ENCODE results near the gene DCK. TPM values are rescaled to one million over a fixed set of nuclear protein-coding genes. Genes with fewer than 3 reads are reported as not detected.

The DCK gene
- 10 to 100 TPM; 74.2 to 77.3 TPM for total RNA-seq

- Mint-ChIP-seq H3K4me1 (ENCODE audit: low read depth) (peaks cover 38% of the 10 kb centered on the region), H3K27ac (peak within 1 kb of the TSS; percentile 88), H3K4me3 (peak within 1 kb of the TSS; percentile 96), H3K9me3 (ENCODE audit: insufficient read depth) (no peaks in the 10 kb centered on the region), H3K36me3 (ENCODE audit: low read depth) (peaks cover 41% of the 10 kb centered on the region), H3K27me3 (ENCODE audit: low read depth) (no peaks in the 10 kb centered on the region)
- CTCF ChIA-PET = interaction anchor here (0.8 to 5.7 kb wide), 9 partner anchors 9 to 341 kb away, joined by 3 to 58 read pairs (median 4); partner anchors contain the start of gene GRSF1
- POLR2A ChIA-PET = interaction anchor here (0.6 to 3.9 kb wide), 15 partner anchors 9 to 647 kb away, joined by 3 to 20 read pairs (median 4); partner anchors contain the start of gene GRSF1
- DNase-seq = peak; percentile 86
- ATAC-seq = peak; percentile 86
These were observed at the start of gene DCK for GRCh38 chr4:70993181-70994068. Gene DCK (plus strand): TSS chr4:70993649. CDS start chr4:70993836, 187 bp downstream.

DNA sequence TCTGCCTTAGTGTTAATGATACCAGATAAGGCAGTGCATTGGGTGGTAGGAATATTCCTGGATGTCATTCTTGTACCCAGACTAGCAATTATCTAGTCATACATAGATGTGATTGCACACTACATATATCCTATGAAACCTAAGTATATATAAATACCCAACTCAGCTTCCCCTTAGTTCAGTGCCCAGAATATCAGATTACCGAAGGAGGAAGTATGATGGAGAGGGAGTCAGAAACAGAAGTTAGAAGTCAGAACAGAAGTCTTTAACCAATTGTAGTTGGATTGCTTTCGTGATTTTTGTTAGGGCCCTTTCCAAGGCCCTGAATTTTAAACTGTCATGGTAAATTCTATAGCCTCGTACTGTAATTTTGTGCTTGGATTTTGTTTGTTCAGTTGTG, 48.4 kb upstream of the DCK start:
- H3K27ac Mint-ChIP-seq = no peak overlapping the region
- H3K27me3 Mint-ChIP-seq (ENCODE audit: low read depth) = no peaks in the 10 kb centered on the region
- H3K9me3 Mint-ChIP-seq (ENCODE audit: insufficient read depth) = peaks cover 7% of the 10 kb centered on the region
- peaks cover 7% of the 10 kb centered on the region for H3K36me3 Mint-ChIP-seq (ENCODE audit: low read depth)
- ATAC-seq (no peak), DNase-seq (no peak)
- ChIA-PET CTCF (interaction anchor here (0.8 to 1.3 kb wide), 3 partner anchors 19 to 65 kb away, joined by 3 to 5 read pairs (median 4); no protein-coding TSS in a partner anchor), POLR2A (no interaction called here)
- no peak overlapping the region for H3K4me3 Mint-ChIP-seq
- H3K4me1 Mint-ChIP-seq (ENCODE audit: low read depth) = peaks cover 6% of the 10 kb centered on the region

DNA sequence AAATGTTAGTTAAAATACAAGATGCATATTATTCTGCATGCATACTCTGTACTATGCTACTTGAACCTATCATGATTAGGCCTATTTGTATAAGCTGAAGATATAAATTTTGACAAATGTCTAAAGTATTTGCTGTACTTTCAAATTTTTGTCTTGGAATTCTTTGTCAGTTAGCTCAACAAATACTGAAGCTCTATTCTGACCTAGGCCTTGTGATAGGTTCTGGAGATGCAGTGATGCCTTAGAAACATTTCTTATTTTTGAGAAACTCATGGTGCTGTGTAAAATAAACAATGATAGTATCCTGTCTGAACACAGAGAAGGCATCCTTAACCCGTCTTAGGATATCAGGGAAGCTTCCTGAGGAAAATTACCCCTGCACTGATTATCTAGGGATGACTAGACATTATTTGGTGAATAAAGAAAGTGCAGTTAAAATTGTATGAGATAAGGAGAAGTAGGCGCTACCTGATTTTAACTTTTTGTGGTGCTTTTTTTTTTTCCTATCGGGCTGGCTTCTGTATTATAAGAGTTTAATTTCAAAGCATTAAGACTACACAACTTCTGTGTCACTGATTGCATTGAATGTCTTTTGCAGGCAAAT, 47.9 kb upstream of the DCK start:
- ChIA-PET POLR2A (no interaction called here), CTCF (interaction anchor here (0.8 to 1.3 kb wide), 3 partner anchors 19 to 65 kb away, joined by 3 to 5 read pairs (median 4); no protein-coding TSS in a partner anchor)
- H3K27me3 Mint-ChIP-seq (ENCODE audit: low read depth) = no peaks in the 10 kb centered on the region
- no peak overlapping the region for H3K4me3 Mint-ChIP-seq
- peaks cover 7% of the 10 kb centered on the region for H3K9me3 Mint-ChIP-seq (ENCODE audit: insufficient read depth)
- H3K4me1 Mint-ChIP-seq (ENCODE audit: low read depth) = peaks cover 6% of the 10 kb centered on the region
- no peak overlapping the region for H3K27ac Mint-ChIP-seq
- DNase-seq (no peak), ATAC-seq (no peak)
- peaks cover 7% of the 10 kb centered on the region for H3K36me3 Mint-ChIP-seq (ENCODE audit: low read depth)

GRCh38 chr4:70946939-70947338, 46.5 kb upstream of the DCK start:
- H3K36me3 Mint-ChIP-seq (ENCODE audit: low read depth) = peaks cover 4% of the 10 kb centered on the region
- no peak overlapping the region for H3K4me3 Mint-ChIP-seq
- CTCF ChIA-PET = no interaction called here
- POLR2A ChIA-PET = no interaction called here
- peaks cover 4% of the 10 kb centered on the region for H3K9me3 Mint-ChIP-seq (ENCODE audit: insufficient read depth)
- ATAC-seq (no peak), DNase-seq (no peak)
- H3K27me3 Mint-ChIP-seq (ENCODE audit: low read depth) = no peaks in the 10 kb centered on the region
- H3K27ac Mint-ChIP-seq = no peak overlapping the region
- peaks cover 3% of the 10 kb centered on the region for H3K4me1 Mint-ChIP-seq (ENCODE audit: low read depth)

DNA sequence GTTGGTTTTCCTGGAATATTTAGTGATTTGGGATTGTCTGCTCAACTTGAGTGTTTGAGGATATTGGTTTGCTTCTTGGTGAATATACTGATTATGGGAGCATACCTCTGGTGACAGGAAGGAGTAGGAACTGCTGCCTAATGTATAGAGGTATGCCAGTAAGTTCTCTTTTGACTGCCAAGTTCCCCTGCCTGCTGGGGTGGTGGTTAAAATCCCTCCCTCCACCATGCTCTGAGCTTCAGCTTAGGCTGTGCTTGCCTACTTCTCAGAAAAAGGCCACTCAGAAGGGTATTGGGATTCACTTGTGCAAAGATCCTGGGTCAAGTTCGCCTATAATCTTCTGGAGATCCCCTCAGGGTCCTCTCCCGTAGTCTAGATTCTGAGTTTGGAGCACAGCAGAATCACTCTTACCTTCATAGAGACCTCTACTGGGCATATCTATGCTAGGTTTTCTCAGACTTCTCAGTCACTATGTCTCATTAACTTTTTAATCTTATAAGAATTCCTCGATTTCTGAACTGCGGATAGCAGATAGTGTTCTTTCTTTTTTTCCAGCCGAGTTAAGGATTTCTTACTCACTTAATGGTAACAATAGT, 44.7 kb upstream of the DCK start:
- Mint-ChIP-seq H3K9me3 (ENCODE audit: insufficient read depth) (peaks cover 4% of the 10 kb centered on the region), H3K27ac (no peak overlapping the region), H3K4me3 (no peak overlapping the region), H3K4me1 (ENCODE audit: low read depth) (peaks cover 9% of the 10 kb centered on the region), H3K36me3 (ENCODE audit: low read depth) (peaks cover 4% of the 10 kb centered on the region), H3K27me3 (ENCODE audit: low read depth) (no peaks in the 10 kb centered on the region)
- DNase-seq (no peak), ATAC-seq (no peak)
- POLR2A ChIA-PET = no interaction called here
- CTCF ChIA-PET = interaction anchor here (1.1 kb wide), 1 partner anchor 112 kb away, joined by 3 read pairs; no protein-coding TSS in a partner anchor

GRCh38 chr4:70954032-70954431, 39.4 kb upstream of the DCK start:
- no peak overlapping the region for H3K27ac Mint-ChIP-seq
- H3K4me3 Mint-ChIP-seq = no peak overlapping the region
- no peaks in the 10 kb centered on the region for H3K36me3 Mint-ChIP-seq (ENCODE audit: low read depth)
- no peak for ATAC-seq
- no peaks in the 10 kb centered on the region for H3K9me3 Mint-ChIP-seq (ENCODE audit: insufficient read depth)
- CTCF ChIA-PET = no interaction called here
- DNase-seq = no peak
- H3K4me1 Mint-ChIP-seq (ENCODE audit: low read depth) = peaks cover 9% of the 10 kb centered on the region
- POLR2A ChIA-PET = interaction anchor here (1.0 kb wide), 1 partner anchor 19 kb away, joined by 3 read pairs; no protein-coding TSS in a partner anchor
- H3K27me3 Mint-ChIP-seq (ENCODE audit: low read depth) = no peaks in the 10 kb centered on the region

DNA sequence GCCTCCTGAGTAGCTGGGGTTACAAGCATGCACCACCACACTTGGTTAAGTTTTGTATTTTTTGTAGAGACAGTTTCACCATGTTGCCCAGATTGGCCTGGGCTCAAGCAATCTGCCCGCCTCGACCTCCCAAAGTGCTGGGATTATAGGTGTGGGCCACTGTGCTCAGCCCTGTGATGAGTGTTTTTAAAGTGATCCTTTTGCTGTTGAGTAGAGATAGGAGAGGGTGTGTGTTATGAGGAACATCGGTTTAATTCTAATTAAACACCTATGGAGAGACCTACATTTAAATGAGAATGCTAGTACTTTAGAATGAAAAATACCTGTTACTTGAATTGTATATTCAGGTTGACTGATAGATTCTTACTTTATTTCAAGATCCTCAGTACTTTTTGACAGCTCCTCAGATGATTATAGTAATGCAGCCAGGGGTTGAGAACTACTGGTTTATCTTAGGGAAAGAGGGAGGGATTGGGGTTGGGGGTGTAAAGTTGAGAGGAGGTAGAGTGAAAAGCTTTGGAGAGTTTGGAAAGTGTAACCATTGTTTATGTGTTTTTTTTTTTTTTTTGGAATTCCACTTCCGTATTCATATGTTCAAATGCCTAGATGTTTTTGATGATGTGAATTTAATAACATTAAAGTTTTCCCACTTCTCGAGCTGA, 36.8 kb upstream of the DCK start:
- ChIA-PET POLR2A (no interaction called here), CTCF (interaction anchor here (0.6 kb wide), 1 partner anchor 316 kb away, joined by 3 read pairs; no protein-coding TSS in a partner anchor)
- H3K4me1 Mint-ChIP-seq (ENCODE audit: low read depth) = peaks cover 9% of the 10 kb centered on the region
- DNase-seq = no peak
- H3K27ac Mint-ChIP-seq = no peak overlapping the region
- H3K27me3 Mint-ChIP-seq (ENCODE audit: low read depth) = no peaks in the 10 kb centered on the region
- H3K9me3 Mint-ChIP-seq (ENCODE audit: insufficient read depth) = no peaks in the 10 kb centered on the region
- no peak for ATAC-seq
- H3K4me3 Mint-ChIP-seq = no peak overlapping the region
- H3K36me3 Mint-ChIP-seq (ENCODE audit: low read depth) = peaks cover 4% of the 10 kb centered on the region

- H3K27me3 Mint-ChIP-seq (ENCODE audit: low read depth) = no peaks in the 10 kb centered on the region
- peaks cover 4% of the 10 kb centered on the region for H3K4me1 Mint-ChIP-seq (ENCODE audit: low read depth)
- POLR2A ChIA-PET = no interaction called here
These were observed 34.8 kb upstream of the DCK start for GRCh38 chr4:70958681-70959080.

GRCh38 chr4:70969076-70969475, 24.4 kb upstream of the DCK start:
- H3K27me3 Mint-ChIP-seq (ENCODE audit: low read depth) = no peaks in the 10 kb centered on the region
- ChIA-PET CTCF (interaction anchor here (1.1 kb wide), 1 partner anchor 40 kb away, joined by 4 read pairs; no protein-coding TSS in a partner anchor), POLR2A (no interaction called here)
- H3K36me3 Mint-ChIP-seq (ENCODE audit: low read depth) = peaks cover 12% of the 10 kb centered on the region
- no peak overlapping the region for H3K4me3 Mint-ChIP-seq
- no peak for ATAC-seq
- no peaks in the 10 kb centered on the region for H3K9me3 Mint-ChIP-seq (ENCODE audit: insufficient read depth)
- DNase-seq = no peak
- H3K4me1 Mint-ChIP-seq (ENCODE audit: low read depth) = peaks cover 7% of the 10 kb centered on the region
- H3K27ac Mint-ChIP-seq = no peak overlapping the region

More at GRCh38 chr4:70958681-70959080, 34.8 kb upstream of the DCK start:
- CTCF ChIA-PET = no interaction called here
- Mint-ChIP-seq H3K9me3 (ENCODE audit: insufficient read depth) (no peaks in the 10 kb centered on the region), H3K36me3 (ENCODE audit: low read depth) (peaks cover 7% of the 10 kb centered on the region), H3K4me3 (no peak overlapping the region), H3K27ac (no peak overlapping the region)
- DNase-seq = no peak
- no peak for ATAC-seq

GRCh38 chr4:70976252-70976651, 17.2 kb upstream of the DCK start:
- POLR2A ChIA-PET = no interaction called here
- Mint-ChIP-seq H3K36me3 (ENCODE audit: low read depth) (peaks cover 11% of the 10 kb centered on the region), H3K27ac (no peak overlapping the region), H3K9me3 (ENCODE audit: insufficient read depth) (no peaks in the 10 kb centered on the region), H3K27me3 (ENCODE audit: low read depth) (no peaks in the 10 kb centered on the region), H3K4me3 (no peak overlapping the region), H3K4me1 (ENCODE audit: low read depth) (peaks cover 3% of the 10 kb centered on the region)
- CTCF ChIA-PET = no interaction called here
- DNase-seq (no peak), ATAC-seq (no peak)

DNA sequence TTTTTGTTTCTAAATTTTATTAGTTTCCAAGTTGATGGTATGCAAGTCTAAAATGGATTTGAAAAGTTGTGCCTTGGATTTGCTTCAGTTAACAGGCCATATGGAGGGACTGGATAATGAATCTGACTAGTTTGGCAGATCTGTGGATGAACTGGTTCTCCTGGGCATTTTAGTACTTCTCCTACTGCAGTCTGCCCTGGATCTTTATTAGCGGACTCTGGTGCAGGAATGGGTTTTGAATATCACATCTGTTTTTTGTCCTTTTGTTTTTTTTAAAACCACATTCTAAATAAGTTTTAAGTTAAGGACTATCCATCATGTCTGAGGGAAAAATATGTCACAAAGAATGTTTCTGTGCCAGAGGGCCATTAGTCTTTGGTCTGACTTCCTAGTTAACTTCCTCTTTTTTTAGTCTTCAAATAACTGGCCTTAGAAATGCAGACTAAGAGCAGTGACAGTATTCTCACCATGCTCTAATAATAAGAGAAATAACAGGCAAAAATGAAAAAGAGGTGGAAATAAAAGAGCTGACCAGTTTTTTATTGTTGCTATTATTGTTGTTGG, 13.9 kb upstream of the DCK start:
- Mint-ChIP-seq H3K27me3 (ENCODE audit: low read depth) (no peaks in the 10 kb centered on the region), H3K4me3 (no peak overlapping the region), H3K4me1 (ENCODE audit: low read depth) (no peaks in the 10 kb centered on the region), H3K9me3 (ENCODE audit: insufficient read depth) (no peaks in the 10 kb centered on the region), H3K36me3 (ENCODE audit: low read depth) (peaks cover 5% of the 10 kb centered on the region), H3K27ac (no peak overlapping the region)
- CTCF ChIA-PET = interaction anchor here (1.3 kb wide), 1 partner anchor 12 kb away, joined by 5 read pairs; no protein-coding TSS in a partner anchor
- ATAC-seq = no peak
- no peak for DNase-seq
- POLR2A ChIA-PET = no interaction called here
